NOMO-1 treated with dmso at 0.1 percent for 144 hours (cell line): ENCODE measurements around the gene CUBN.
A peak's percentile ranks its signal among the peaks of the same experiment; 100 is the strongest.

ENCODE experiments used
- DNase-seq: peaks from one replicate; lab custom pipeline; 2025; ENCODE audit not compliant: unreplicated experiment; lab: John Stamatoyannopoulos, UW

The CUBN gene

GRCh38 chr10:16995867-16996529 lies 133.6 kb downstream of the CUBN start:
- no peak for DNase-seq

- no peak for DNase-seq
Observed at GRCh38 chr10:16993186-16993585, 136.4 kb downstream of the CUBN start.

GRCh38 chr10:16992611-16993119 lies 136.9 kb downstream of the CUBN start:
- DNase-seq = no peak

- no peak for DNase-seq
Observed at GRCh38 chr10:16991011-16991410, 138.6 kb downstream of the CUBN start.

GRCh38 chr10:16989826-16990293 lies 139.8 kb downstream of the CUBN start:
- no peak for DNase-seq

GRCh38 chr10:16988900-16989299 lies 140.7 kb downstream of the CUBN start:
- DNase-seq = no peak

- no peak for DNase-seq
Observed at GRCh38 chr10:16987976-16988610, 141.5 kb downstream of the CUBN start.

GRCh38 chr10:16987206-16987621 lies 142.4 kb downstream of the CUBN start:
- no peak for DNase-seq

GRCh38 chr10:16986406-16987205 lies 143.0 kb downstream of the CUBN start:
- no peak for DNase-seq

- DNase-seq = no peak
Observed at GRCh38 chr10:16986082-16986405, 143.6 kb downstream of the CUBN start.

- DNase-seq = no peak
Observed at GRCh38 chr10:16984242-16984641, 145.4 kb downstream of the CUBN start.

GRCh38 chr10:16976803-16977202 lies 152.8 kb downstream of the CUBN start:
- no peak for DNase-seq

GRCh38 chr10:16975188-16975587 lies 154.4 kb downstream of the CUBN start:
- no peak for DNase-seq

GRCh38 chr10:16968416-16969041 lies 161.1 kb downstream of the CUBN start:
- DNase-seq = peak; percentile 7

GRCh38 chr10:16967866-16968415 lies 161.7 kb downstream of the CUBN start:
- no peak for DNase-seq

- DNase-seq = no peak
Observed at GRCh38 chr10:16966991-16967865, 162.4 kb downstream of the CUBN start.

GRCh38 chr10:16965740-16966447 lies 163.7 kb downstream of the CUBN start:
- no peak for DNase-seq

- no peak for DNase-seq
Observed at GRCh38 chr10:16965344-16965616, 164.3 kb downstream of the CUBN start.

- no peak for DNase-seq
Observed at GRCh38 chr10:16964576-16965343, 164.9 kb downstream of the CUBN start.
